Thyroid gland (tissue), 4 donors: ENCODE measurements around the gene OST4.

Experiments
- CTCF ChIP-seq, 6 experiments: fragments of 200-600 bp in 3 of 6; fragments of 450-650 bp in 3 of 6; sonication (generic) in 3 of 6; IDR thresholded peaks; one replicate each; pipeline ENCODE4 v1.5.1; 2016 to 2019; ENCODE audit warnings: antibody characterized with exemption in 6 of 6, mild to moderate bottlenecking in 2 of 6, inconsistent platforms in 1 of 6, moderate library complexity in 1 of 6
- POLR2A ChIP-seq, 2 donors: fragments of 450-650 bp; IDR thresholded peaks; one replicate each; pipeline ENCODE4 v1.6.1; 2017; ENCODE audit warnings: antibody characterized with exemption in 2 of 2, mild to moderate bottlenecking in 2 of 2, moderate library complexity in 1 of 2

- TF ChIP-seq POLR2A (IDR thresholded peaks at IDR 0.05) (no peak), CTCF (IDR thresholded peaks at IDR 0.05) (no peak)
Measured at GRCh38 chr2:27051902-27052645, 19.4 kb downstream of the OST4 start.
